ENCODE results near the gene ZFP36L1. TPM values are rescaled to one million over a fixed set of nuclear protein-coding genes. Genes with fewer than 3 reads are reported as not detected.
A peak's percentile ranks its signal among the peaks of the same experiment; 100 is the strongest.

Gene ZFP36L1, protein sequence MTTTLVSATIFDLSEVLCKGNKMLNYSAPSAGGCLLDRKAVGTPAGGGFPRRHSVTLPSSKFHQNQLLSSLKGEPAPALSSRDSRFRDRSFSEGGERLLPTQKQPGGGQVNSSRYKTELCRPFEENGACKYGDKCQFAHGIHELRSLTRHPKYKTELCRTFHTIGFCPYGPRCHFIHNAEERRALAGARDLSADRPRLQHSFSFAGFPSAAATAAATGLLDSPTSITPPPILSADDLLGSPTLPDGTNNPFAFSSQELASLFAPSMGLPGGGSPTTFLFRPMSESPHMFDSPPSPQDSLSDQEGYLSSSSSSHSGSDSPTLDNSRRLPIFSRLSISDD
- 158 and 462 TPM in 2 replicates for total RNA-seq

- DNase-seq (ENCODE audit: low read depth) = peak; percentile 94
Observed at GRCh38 chr14:68792979-68793733, at the start of gene ZFP36L1. ZFP36L1 (minus strand) TSS chr14:68793067; CDS start chr14:68792938, 129 bp downstream.

DNA sequence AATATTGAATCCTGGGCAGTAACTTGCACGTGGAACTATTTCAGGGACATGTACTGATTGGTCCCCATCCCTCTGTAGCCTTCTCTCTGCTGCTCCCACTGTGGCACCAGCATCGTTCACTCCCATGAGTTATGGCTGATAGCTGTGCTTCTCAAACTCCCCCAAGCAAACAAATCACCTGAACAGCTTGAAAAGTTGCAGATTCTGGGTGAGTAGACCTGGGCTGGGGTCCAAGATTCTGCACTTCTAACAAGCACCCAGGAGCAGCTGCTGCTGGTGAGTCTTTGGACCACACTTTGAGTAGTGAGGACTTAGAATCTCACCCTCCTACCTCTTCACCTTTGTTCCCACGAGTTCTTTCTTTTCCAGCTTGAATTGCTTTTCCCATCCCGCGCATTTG lies 49.4 kb upstream of the ZFP36L1 start:
- no peak for DNase-seq (ENCODE audit: low read depth)

DNA sequence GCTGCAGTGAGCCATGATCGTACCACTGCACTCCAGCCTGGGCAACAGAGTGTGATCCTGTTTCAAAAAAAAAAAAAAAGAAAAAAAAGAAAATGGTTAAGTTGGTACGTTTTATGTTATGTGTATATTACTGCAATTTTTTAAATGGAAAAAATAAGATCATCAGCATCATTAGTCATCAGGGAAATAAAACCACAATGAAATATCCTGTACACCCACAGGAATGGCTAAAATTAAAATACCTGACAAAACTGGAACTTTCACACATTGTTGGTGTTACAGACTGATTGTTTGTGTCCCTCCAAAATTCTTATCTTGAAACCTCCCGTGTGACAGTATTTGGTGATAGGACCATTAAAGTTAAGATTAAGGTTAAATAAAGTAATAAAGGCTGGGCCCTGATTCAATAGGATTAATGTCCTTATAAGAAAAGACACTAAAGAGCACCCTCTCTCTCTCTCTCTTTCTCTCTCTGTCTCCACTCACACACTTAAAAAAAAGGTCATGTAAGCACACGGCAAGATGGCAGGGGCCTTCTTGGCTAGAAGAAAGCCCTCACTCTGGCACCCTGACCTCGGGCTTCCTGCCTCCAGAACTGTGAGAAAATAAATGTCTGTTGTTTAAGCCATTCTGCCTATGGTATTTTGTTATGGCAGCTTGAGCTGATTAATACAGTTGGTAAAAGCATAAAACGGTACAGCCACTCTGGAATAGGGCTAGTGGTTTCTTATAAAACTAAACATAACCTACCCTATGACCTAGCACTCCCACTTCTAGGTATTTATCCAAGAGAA lies 48.3 kb upstream of the ZFP36L1 start:
- peak; percentile 25 for DNase-seq (ENCODE audit: low read depth)

GRCh38 chr14:68840454-68840853 lies 47.6 kb upstream of the ZFP36L1 start:
- no peak for DNase-seq (ENCODE audit: low read depth)

- no peak for DNase-seq (ENCODE audit: low read depth)
Observed at GRCh38 chr14:68836082-68836481, 43.2 kb upstream of the ZFP36L1 start.

DNA sequence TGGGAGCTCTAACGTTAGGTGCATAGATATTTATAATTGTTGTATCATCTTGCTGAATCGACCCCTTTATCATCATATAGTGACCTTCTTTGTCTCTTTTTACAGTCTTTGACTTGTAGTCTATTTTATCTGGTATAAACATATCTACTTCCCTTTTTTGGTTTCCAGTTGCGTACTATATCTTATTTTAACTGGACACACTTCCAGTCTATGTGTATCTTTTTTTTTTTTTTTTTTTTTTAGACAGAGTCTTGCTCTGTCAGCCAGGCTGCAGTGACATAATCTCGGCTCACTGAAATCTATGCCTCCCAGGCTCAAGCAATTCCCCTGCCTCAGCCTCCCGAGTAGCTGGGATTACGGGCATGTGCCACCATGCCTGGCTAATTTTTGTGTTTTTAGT lies 41.9 kb upstream of the ZFP36L1 start:
- no peak for DNase-seq (ENCODE audit: low read depth)

GRCh38 chr14:68828698-68829097 lies 35.8 kb upstream of the ZFP36L1 start:
- DNase-seq (ENCODE audit: low read depth) = no peak

GRCh38 chr14:68825729-68826128 lies 32.9 kb upstream of the ZFP36L1 start:
- no peak for DNase-seq (ENCODE audit: low read depth)

DNA sequence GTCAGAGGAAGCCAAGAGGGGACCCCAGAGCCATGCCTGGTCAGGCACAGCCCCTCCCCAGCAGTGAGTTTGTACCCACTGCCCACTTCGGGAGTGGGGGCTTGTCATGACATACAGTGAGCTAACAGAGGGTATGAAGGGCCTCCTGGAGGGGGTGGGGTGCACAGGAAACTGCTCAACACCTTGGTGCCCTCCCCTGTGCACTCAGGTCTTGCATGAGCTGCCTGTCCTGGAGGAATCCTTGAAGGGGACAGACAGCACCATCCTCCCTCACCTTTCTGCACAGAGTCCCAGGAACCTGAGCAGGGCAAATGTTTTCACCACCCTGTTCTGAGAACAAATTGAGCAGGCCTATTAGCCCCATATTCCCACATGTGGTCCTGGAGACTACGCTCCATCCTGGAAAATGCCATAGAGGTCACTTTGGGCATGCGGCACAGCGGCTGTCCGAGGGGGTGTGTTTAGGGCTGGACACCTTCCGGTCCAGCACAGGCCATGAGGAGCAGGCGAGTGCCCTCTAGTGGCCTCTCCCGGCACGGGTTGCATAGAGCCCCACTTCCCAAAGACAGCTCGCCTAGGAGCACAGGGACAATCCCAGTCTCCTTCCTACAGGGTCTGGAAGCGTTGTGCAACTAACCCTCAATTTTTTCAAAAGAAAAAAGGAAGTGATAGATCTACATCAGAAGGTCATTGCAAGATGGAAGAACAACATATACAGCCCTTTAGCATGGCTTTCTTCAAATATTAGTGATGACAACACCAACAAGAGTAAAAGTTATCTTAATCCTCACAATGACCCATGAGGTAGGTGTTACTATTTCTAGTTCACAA lies 31.9 kb upstream of the ZFP36L1 start:
- peak; percentile 59 for DNase-seq (ENCODE audit: low read depth)

DNA sequence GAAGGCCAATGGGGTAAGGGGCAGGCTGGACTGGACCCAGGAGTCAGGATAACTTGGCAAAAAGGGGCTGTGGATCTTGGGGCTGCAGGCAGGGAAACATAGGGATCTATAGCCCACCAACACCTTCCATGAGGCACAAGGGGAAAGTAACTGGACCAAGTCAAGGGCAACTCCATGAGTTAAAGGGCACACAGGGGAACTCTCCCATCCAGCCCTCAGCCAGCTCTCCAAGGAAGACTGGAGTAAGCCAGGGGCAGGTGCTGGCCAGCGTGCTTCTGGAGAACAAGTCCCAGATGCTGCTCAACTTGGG lies 31.3 kb upstream of the ZFP36L1 start:
- DNase-seq (ENCODE audit: low read depth) = no peak

DNA sequence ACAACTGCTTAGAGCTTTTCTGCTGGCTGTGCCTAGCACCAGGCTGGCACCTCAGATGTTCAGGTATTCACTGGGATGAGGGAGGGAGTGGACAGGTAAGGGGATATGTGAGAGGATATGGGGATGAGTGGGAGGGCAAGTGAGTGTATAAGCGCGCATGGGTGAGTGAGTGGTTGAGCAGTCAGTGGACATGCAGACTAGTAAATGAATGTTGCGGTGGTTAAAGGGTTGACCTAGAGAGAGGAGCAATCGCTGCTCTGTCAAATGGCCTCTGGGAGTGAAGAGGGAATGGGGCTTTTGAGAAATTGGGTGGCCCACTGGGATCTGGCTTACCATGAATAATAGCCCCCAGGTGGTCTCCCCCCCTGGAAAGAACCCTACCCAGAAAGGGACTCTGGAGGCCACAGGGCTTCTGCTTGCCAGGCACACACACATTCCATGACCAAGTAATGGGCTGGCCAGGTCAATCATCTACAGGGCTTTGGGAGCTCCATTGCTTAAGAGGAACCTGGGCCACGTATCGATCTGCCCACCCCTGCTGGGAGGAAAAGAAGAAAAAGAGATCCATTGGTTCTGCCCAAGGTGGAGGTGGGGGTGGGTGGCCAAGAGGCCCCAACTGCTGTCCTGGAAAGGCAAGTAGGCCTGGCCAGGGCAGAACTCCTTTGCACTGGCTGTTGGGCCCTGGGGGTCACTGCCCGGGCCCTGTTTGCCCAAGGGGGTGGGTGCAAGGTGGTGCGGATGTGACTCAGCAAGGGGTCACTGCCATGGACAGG lies 30.8 kb upstream of the ZFP36L1 start:
- DNase-seq (ENCODE audit: low read depth) = peak; percentile 77

DNA sequence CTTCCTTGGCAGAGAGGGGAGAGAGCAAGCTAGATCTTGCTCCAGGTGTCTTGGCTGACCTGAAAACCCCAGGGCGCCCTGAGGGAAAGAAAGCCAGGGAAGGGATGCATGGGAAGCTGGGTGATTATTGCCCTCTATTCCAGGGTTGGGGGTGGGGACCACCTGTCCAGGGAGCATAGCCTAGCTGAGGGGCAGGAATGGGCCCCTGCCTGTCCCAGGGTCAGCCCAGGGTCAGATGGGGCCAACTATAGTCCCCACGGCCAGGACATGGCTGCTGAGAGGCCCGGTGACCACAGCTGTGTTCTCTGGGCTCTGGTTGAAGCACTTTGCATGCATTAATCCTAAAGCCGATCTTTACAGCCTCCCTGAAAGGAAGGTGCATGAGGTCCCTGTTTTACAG lies 30.1 kb upstream of the ZFP36L1 start:
- DNase-seq (ENCODE audit: low read depth) = no peak

DNA sequence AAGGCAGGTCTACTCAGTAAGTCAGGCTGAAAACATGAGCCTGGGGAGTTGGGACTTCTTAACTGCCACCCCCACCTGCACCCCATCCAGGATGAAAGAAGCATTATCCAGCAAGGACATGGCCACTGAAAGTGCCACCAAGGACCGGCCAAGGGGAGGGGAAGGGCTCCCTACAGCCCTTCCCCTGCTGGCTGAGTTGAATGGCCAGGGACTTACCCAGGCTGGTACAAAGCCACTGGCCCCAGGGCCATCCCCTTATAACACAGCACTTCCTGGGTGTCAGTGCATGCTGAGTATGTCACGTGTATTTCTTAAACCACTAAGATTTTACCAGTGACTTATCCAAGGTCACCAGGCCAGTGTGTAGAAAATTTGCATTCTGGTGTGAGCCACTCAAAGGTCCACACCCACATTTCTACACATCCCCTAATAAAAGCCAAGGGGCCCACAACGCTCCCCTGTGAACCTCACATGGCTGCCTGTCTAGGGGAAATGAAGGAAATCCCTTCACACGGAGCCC lies 29.3 kb upstream of the ZFP36L1 start:
- no peak for DNase-seq (ENCODE audit: low read depth)

DNA sequence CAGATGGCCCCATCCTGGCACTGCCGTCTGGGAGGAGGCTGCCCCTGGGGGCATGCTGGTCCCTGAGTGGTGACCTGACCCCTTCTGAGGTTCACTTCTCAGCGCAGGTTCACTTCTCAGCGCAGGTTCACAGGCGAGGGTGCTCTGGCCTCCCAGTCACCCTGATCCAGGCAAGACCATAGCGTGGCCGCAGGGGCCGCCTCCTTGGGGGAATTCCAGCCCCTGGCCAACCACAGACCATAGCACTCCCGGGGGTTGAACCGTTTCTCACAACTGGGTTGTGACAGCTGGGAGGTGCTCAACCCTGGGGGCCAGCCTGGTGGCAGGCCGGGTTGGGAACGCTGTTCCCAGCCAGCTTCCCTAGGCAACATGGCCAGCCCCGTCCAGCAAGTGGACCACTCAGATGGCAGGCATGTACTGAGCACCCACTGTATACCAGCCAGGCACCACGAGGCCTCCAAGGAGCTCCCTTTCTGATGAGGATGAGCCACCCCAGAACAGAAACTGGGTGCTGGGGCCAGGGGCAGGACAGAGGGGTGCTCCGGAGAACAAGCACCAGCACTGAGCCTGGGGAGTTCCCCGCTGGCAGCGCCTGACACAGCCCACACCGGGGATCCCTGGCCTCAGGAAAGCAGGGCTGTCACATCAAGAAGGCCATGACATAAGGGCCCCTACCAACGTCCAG lies 28.3 kb upstream of the ZFP36L1 start:
- DNase-seq (ENCODE audit: low read depth) = peak; percentile 33

- no peak for DNase-seq (ENCODE audit: low read depth)
Observed at GRCh38 chr14:68820536-68820935, 27.7 kb upstream of the ZFP36L1 start.

GRCh38 chr14:68820119-68820518 lies 27.3 kb upstream of the ZFP36L1 start:
- no peak for DNase-seq (ENCODE audit: low read depth)

- peak; percentile 97 for DNase-seq (ENCODE audit: low read depth)
Observed at GRCh38 chr14:68819260-68819691, 26.4 kb upstream of the ZFP36L1 start.

- DNase-seq (ENCODE audit: low read depth) = no peak
Observed at GRCh38 chr14:68817506-68818212, 24.8 kb upstream of the ZFP36L1 start.

DNA sequence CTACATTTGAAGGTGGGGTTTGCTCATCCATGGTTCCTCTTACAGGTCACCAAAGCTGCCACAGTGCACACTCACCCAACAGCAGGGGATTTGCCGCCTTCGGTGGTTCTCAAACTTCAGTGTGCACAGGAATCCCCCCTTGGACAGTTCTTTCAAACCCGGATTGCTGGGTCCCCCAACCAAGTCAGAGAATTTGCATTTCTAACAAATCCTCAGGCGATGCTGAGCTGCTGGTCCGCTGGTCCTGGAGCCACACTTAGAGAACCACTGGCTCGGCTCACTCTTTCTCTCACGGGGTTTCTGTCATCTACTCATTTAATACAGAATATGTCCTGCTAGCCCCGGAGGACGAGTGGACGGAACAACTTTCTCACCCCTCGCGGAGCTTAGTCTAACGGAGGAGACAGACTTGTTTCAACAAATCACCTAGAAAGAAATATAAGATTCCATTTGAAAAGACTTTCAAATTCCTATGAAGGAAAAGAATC lies 24.1 kb upstream of the ZFP36L1 start:
- DNase-seq (ENCODE audit: low read depth) = no peak
